GM23338 (cell line): ENCODE measurements around the gene TFDP1. TPM values are rescaled to one million over a fixed set of nuclear protein-coding genes. Genes with fewer than 3 reads are reported as not detected.

Experiments
- ATAC-seq: fragments of 200-7000 bp; cut with Tn5 transposase; 3 replicates; pipeline ENCODE4 v1.9.1; 2020
- DNase-seq: peaks from one replicate; pipeline ENCODE4 v3.0.0-alpha.2; 2015; ENCODE audit warnings: low spot score
- H2AFZ ChIP-seq: fragments of 200-600 bp; sonication (generic); 2 replicates; pipeline ENCODE4 v1.8.0; 2016; ENCODE audit warnings: antibody characterized with exemption, mild to moderate bottlenecking, moderate library complexity
- H3F3A ChIP-seq: fragments of 200-600 bp; sonication (generic); replicated peaks from 2 replicates; pipeline ENCODE4 v1.8.0; 2017; ENCODE audit warnings: antibody characterized with exemption, mixed run types, low read depth
- H3K27ac ChIP-seq: fragments of 200-600 bp; sonication (generic); 2 replicates; pipeline ENCODE4 v1.6.1; 2016; ENCODE audit warnings: low read depth
- H3K27me3 ChIP-seq: fragments of 200-600 bp; sonication (generic); 2 replicates; pipeline ENCODE4 v1.8.0; 2016; ENCODE audit warnings: mild to moderate bottlenecking, mixed run types, moderate library complexity; ENCODE audit not compliant: insufficient read depth
- H3K36me3 ChIP-seq: fragments of 200-600 bp; sonication (generic); 2 replicates; pipeline ENCODE4 v1.8.0; 2016; ENCODE audit warnings: mild to moderate bottlenecking; ENCODE audit not compliant: insufficient read depth
- H3K4me1 ChIP-seq: fragments of 200-600 bp; sonication (generic); 2 replicates; pipeline ENCODE4 v1.8.0; 2016; ENCODE audit warnings: mild to moderate bottlenecking, moderate library complexity; ENCODE audit not compliant: insufficient read depth
- H3K4me2 ChIP-seq: fragments of 200-600 bp; sonication (generic); 2 replicates; pipeline ENCODE4 v1.7.1; 2017; ENCODE audit warnings: mixed run types
- H3K4me3 ChIP-seq: fragments of 200-600 bp; sonication (generic); 2 replicates; pipeline ENCODE4 v1.6.1; 2016; ENCODE audit warnings: mixed run types
- H3K79me2 ChIP-seq: fragments of 200-600 bp; sonication (generic); replicated peaks from 2 replicates; pipeline ENCODE4 v1.8.0; 2017; ENCODE audit warnings: mild to moderate bottlenecking; ENCODE audit not compliant: insufficient read depth
- H3K9me2 ChIP-seq: fragments of 200-600 bp; sonication (generic); 2 replicates; pipeline ENCODE4 v1.8.0; 2017; ENCODE audit not compliant: insufficient read depth
- H4K20me1 ChIP-seq: fragments of 200-600 bp; sonication (generic); replicated peaks from 2 replicates; pipeline ENCODE4 v1.8.0; 2017; ENCODE audit warnings: mild to moderate bottlenecking; ENCODE audit not compliant: insufficient read depth
- H3K27ac Mint-ChIP-seq: 2 replicates; pipeline ENCODE4 v1.8.0; 2020; ENCODE audit warnings: inconsistent platforms, mild to moderate bottlenecking, moderate library complexity, mixed read lengths
- H3K27me3 Mint-ChIP-seq: 3 replicates; pipeline ENCODE4 v1.8.0; 2022; ENCODE audit warnings: low read depth, mild to moderate bottlenecking, moderate library complexity, mixed read lengths, inconsistent platforms; ENCODE audit not compliant: insufficient read depth, poor library complexity
- H3K36me3 Mint-ChIP-seq: 3 replicates; pipeline ENCODE4 v1.8.0; 2021; ENCODE audit warnings: low read depth, mild to moderate bottlenecking, inconsistent platforms, moderate library complexity, mixed read lengths
- H3K4me1 Mint-ChIP-seq: 3 replicates; pipeline ENCODE4 v1.8.0; 2020; ENCODE audit warnings: mild to moderate bottlenecking, inconsistent platforms, mixed read lengths
- H3K4me3 Mint-ChIP-seq: 3 replicates; pipeline ENCODE4 v1.8.0; 2021; ENCODE audit warnings: moderate library complexity, mild to moderate bottlenecking, inconsistent platforms, mixed read lengths
- H3K9me3 Mint-ChIP-seq: 3 replicates; pipeline ENCODE4 v1.8.0; 2020; ENCODE audit warnings: moderate library complexity, mild to moderate bottlenecking, inconsistent platforms, mixed read lengths
- CREB1 ChIP-seq: fragments of 250-450 bp; sonication (Bioruptor Pico); IDR thresholded peaks from 2 replicates; pipeline ENCODE4 v1.5.0; 2020; ENCODE audit warnings: low read depth, mild to moderate bottlenecking, moderate library complexity
- EZH2 ChIP-seq: fragments of 200-600 bp; sonication (generic); IDR thresholded peaks from one replicate; pipeline ENCODE4 v1.8.0; 2017; ENCODE audit warnings: antibody characterized with exemption, mild to moderate bottlenecking, low read depth; ENCODE audit not compliant: unreplicated experiment
- EZH2phosphoT487 ChIP-seq: fragments of 200-600 bp; sonication (generic); IDR thresholded peaks from one replicate; pipeline ENCODE4 v1.8.1; 2018; ENCODE audit warnings: antibody characterized with exemption; ENCODE audit not compliant: unreplicated experiment
- JUNB ChIP-seq: IDR thresholded peaks from one replicate; pipeline ENCODE4 v1.6.1; 2016; ENCODE audit warnings: antibody characterized with exemption; ENCODE audit not compliant: unreplicated experiment
- POLR2AphosphoS5 ChIP-seq: IDR thresholded peaks from 2 replicates; pipeline ENCODE4 v1.6.1; 2016; ENCODE audit warnings: antibody characterized with exemption, low read depth
- STAT1 ChIP-seq: IDR thresholded peaks from one replicate; pipeline ENCODE4 v1.6.1; 2016; ENCODE audit warnings: antibody characterized with exemption; ENCODE audit not compliant: unreplicated experiment
- ZNF114 ChIP-seq: fragments of 250-450 bp; sonication (Bioruptor Pico); IDR thresholded peaks from 2 replicates; pipeline ENCODE4 v1.5.0; 2020; ENCODE audit warnings: mild to moderate bottlenecking, moderate library complexity
- ZNF331 ChIP-seq: fragments of 250-450 bp; sonication (Bioruptor Pico); IDR thresholded peaks from 2 replicates; pipeline ENCODE4 v1.5.0; 2020; ENCODE audit warnings: low read depth, mild to moderate bottlenecking, moderate library complexity
- polyA plus RNA-seq: library from polyadenylated mRNA; unstranded; fragments of >200 nt; fragmentation: Nextera tagmentation; extraction: Ambion mirVana; gene quantifications from 2 replicates; pipeline ENCODE4 v1.2.1, GENCODE V29; 2016
- total RNA-seq: library from RNA; depleted of rRNA; stranded (reverse); fragments of >200 nt; shearing (Covaris generic); gene quantifications from 2 replicates; pipeline ENCODE4 v1.2.3, GENCODE V29; 2014
- TF ChIP-seq, protein P1 (sequence below), 2 experiments: fragments of 200-600 bp in 1 of 2; sonication (generic) in 1 of 2; conservative IDR thresholded peaks; 2 replicates each; pipeline versions ENCODE4 v1.5.1 to v1.6.1; 2016 to 2017; ENCODE audit warnings: antibody characterized with exemption in 2 of 2, low read depth in 2 of 2, mild to moderate bottlenecking in 2 of 2, moderate library complexity in 1 of 2
- TF ChIP-seq, protein P2 (sequence below): fragments of 250-450 bp; sonication (Bioruptor Pico); IDR thresholded peaks from 2 replicates; pipeline ENCODE4 v1.5.0; 2020; ENCODE audit warnings: mild to moderate bottlenecking, moderate library complexity
- TF ChIP-seq, protein P3 (sequence below): IDR thresholded peaks from 2 replicates; pipeline ENCODE4 v1.6.1; 2016; ENCODE audit warnings: antibody characterized with exemption

The TFDP1 gene
- total and polyA plus RNA-seq, 2 experiments from 2014 or later = 42.9 to 80.0 TPM

DNA sequence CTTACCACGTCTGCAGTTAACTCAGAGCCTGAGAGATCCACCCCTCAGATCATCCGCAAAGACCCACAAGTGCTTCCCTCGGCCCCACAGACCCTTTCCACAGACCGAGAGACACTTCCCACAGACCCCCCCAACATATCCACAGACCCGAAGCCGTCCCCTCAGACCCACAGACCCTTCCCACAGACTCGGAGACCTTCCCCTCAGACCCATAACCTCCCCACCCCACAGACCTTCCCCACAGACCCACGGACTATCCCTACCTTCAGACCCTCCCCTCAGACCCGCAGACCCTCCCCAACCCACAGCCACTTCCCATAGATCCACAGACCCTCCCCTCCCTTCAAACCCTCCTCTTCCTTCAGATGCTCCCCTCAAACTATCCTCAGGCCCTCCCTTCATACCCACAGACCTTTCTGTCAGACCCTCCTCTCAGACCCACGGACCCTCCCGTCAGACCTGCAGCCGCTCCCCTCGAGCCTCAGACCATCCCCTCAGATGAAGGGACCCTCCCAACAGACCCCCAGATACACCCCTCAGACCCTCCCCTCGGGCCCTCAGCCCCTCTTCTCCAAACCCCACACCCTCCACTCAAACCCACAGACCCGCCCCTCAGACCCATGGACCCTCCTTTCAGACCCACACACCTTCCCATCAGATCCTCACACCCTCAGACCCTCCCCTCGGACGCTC lies 20.1 kb upstream of the TFDP1 start (continued):
- TF ChIP-seq, protein P1, sequence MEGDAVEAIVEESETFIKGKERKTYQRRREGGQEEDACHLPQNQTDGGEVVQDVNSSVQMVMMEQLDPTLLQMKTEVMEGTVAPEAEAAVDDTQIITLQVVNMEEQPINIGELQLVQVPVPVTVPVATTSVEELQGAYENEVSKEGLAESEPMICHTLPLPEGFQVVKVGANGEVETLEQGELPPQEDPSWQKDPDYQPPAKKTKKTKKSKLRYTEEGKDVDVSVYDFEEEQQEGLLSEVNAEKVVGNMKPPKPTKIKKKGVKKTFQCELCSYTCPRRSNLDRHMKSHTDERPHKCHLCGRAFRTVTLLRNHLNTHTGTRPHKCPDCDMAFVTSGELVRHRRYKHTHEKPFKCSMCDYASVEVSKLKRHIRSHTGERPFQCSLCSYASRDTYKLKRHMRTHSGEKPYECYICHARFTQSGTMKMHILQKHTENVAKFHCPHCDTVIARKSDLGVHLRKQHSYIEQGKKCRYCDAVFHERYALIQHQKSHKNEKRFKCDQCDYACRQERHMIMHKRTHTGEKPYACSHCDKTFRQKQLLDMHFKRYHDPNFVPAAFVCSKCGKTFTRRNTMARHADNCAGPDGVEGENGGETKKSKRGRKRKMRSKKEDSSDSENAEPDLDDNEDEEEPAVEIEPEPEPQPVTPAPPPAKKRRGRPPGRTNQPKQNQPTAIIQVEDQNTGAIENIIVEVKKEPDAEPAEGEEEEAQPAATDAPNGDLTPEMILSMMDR (conservative IDR thresholded peaks at IDR 0.05; ENCODE audit: low read depth in 2 of 2) = no peak

DNA sequence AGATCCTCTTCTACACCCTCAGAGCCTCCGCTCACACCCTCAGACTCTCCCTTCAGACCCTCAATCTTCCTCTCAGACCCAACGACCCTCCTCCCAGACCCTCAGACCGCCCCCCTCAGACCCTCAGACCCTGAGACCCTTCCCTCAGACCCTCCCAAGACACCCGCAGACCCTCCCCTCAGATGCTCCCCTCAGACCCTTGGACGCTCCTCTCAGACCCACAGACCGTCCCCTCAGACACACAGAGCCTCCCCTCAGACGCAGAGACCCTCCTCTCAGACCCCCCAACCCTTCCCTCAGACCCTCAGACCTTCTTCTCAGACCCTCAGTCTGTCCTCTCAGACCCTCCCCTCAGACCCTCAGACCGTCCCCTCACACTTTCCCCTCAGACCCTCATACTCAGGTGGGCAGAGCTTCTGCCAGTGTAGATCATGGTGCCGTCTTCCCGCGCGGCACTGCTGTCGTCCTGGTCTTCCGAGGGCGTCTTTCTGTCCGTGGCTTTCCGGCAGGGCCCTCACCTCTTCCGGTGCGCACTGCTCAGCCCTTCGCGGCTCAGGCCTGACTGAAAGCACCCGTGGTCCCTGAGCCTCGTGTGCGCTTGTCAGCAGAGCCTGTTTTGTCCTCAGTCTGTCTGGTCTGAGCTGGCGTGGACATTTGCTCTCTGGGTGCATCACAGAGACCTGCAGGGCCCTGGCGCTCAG lies 18.9 kb upstream of the TFDP1 start:
- ATAC-seq (no peak), DNase-seq (no peak)
- Histone ChIP-seq H3K4me2 (no peak overlapping the region), H3K79me2 (no peaks in the 10 kb centered on the region), H3F3A (no peaks in the 10 kb centered on the region), H2AFZ (no peak overlapping the region), H3K36me3 (no peaks in the 10 kb centered on the region), H3K9me2 (no peaks in the 10 kb centered on the region), H3K4me3 (no peak overlapping the region), H4K20me1 (no peaks in the 10 kb centered on the region; the same call in 1 of the 2 replicates), H3K27me3 (no peaks in the 10 kb centered on the region), H3K4me1 (no peaks in the 10 kb centered on the region), H3K27ac (no peak overlapping the region)
- Mint-ChIP-seq H3K4me3 (no peak overlapping the region), H3K27ac (peak overlapping the region; percentile 64; the same call in 1 of the 2 replicates), H3K9me3 (no peaks in the 10 kb centered on the region), H3K36me3 (no peaks in the 10 kb centered on the region), H3K27me3 (peaks cover 2% of the 10 kb centered on the region), H3K4me1 (peaks cover 8% of the 10 kb centered on the region; the same call in 2 of the 3 replicates)
- TF ChIP-seq, protein P2, sequence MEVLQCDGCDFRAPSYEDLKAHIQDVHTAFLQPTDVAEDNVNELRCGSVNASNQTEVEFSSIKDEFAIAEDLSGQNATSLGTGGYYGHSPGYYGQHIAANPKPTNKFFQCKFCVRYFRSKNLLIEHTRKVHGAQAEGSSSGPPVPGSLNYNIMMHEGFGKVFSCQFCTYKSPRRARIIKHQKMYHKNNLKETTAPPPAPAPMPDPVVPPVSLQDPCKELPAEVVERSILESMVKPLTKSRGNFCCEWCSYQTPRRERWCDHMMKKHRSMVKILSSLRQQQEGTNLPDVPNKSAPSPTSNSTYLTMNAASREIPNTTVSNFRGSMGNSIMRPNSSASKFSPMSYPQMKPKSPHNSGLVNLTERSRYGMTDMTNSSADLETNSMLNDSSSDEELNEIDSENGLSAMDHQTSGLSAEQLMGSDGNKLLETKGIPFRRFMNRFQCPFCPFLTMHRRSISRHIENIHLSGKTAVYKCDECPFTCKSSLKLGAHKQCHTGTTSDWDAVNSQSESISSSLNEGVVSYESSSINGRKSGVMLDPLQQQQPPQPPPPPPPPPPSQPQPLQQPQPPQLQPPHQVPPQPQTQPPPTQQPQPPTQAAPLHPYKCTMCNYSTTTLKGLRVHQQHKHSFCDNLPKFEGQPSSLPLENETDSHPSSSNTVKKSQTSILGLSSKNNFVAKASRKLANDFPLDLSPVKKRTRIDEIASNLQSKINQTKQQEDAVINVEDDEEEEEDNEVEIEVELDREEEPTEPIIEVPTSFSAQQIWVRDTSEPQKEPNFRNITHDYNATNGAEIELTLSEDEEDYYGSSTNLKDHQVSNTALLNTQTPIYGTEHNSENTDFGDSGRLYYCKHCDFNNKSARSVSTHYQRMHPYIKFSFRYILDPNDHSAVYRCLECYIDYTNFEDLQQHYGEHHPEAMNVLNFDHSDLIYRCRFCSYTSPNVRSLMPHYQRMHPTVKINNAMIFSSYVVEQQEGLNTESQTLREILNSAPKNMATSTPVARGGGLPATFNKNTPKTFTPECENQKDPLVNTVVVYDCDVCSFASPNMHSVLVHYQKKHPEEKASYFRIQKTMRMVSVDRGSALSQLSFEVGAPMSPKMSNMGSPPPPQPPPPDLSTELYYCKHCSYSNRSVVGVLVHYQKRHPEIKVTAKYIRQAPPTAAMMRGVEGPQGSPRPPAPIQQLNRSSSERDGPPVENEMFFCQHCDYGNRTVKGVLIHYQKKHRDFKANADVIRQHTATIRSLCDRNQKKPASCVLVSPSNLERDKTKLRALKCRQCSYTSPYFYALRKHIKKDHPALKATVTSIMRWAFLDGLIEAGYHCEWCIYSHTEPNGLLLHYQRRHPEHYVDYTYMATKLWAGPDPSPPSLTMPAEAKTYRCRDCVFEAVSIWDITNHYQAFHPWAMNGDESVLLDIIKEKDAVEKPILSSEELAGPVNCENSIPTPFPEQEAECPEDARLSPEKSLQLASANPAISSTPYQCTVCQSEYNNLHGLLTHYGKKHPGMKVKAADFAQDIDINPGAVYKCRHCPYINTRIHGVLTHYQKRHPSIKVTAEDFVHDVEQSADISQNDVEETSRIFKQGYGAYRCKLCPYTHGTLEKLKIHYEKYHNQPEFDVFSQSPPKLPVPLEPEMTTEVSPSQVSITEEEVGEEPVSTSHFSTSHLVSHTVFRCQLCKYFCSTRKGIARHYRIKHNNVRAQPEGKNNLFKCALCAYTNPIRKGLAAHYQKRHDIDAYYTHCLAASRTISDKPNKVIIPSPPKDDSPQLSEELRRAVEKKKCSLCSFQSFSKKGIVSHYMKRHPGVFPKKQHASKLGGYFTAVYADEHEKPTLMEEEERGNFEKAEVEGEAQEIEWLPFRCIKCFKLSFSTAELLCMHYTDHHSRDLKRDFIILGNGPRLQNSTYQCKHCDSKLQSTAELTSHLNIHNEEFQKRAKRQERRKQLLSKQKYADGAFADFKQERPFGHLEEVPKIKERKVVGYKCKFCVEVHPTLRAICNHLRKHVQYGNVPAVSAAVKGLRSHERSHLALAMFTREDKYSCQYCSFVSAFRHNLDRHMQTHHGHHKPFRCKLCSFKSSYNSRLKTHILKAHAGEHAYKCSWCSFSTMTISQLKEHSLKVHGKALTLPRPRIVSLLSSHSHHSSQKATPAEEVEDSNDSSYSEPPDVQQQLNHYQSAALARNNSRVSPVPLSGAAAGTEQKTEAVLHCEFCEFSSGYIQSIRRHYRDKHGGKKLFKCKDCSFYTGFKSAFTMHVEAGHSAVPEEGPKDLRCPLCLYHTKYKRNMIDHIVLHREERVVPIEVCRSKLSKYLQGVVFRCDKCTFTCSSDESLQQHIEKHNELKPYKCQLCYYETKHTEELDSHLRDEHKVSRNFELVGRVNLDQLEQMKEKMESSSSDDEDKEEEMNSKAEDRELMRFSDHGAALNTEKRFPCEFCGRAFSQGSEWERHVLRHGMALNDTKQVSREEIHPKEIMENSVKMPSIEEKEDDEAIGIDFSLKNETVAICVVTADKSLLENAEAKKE (CRISPR knock-in tag) = no peak
- TF ChIP-seq, protein P1 (conservative IDR thresholded peaks at IDR 0.05; ENCODE audit: low read depth in 2 of 2) = no peak
- no peak for TF ChIP-seq STAT1
- no peak for TF ChIP-seq ZNF331
- TF ChIP-seq JUNB = no peak
- TF ChIP-seq ZNF114 (CRISPR knock-in tag) = no peak
- TF ChIP-seq CREB1 (CRISPR knock-in tag) = no peak
- no peak for TF ChIP-seq EZH2
- no peak for TF ChIP-seq POLR2AphosphoS5
- TF ChIP-seq, protein P3, sequence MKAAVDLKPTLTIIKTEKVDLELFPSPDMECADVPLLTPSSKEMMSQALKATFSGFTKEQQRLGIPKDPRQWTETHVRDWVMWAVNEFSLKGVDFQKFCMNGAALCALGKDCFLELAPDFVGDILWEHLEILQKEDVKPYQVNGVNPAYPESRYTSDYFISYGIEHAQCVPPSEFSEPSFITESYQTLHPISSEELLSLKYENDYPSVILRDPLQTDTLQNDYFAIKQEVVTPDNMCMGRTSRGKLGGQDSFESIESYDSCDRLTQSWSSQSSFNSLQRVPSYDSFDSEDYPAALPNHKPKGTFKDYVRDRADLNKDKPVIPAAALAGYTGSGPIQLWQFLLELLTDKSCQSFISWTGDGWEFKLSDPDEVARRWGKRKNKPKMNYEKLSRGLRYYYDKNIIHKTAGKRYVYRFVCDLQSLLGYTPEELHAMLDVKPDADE = no peak
- no peak for TF ChIP-seq EZH2phosphoT487
